ENCODE measurements around the gene TMEM272.

DNA sequence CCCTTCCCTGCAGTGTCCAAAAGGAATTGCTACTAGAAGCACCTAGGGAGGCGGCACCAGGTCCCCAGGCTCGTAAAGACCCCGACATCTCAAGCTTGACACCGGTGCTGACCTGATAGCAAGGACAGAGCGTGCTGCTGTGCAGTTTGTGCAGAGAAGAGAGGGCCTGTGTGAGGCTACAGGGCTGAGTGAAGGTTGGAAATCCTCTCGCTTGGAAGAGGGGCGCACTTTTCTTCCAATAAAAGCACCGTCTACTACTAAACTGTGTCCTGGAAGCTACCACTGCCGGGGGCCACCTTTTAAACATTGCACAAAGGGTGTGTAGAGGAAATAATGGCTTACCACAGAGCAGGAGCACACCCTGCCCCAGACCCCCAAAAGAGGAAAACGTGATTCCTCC is 11.0 kb downstream of the TMEM272 start:
- TF ChIP-seq, protein P1, sequence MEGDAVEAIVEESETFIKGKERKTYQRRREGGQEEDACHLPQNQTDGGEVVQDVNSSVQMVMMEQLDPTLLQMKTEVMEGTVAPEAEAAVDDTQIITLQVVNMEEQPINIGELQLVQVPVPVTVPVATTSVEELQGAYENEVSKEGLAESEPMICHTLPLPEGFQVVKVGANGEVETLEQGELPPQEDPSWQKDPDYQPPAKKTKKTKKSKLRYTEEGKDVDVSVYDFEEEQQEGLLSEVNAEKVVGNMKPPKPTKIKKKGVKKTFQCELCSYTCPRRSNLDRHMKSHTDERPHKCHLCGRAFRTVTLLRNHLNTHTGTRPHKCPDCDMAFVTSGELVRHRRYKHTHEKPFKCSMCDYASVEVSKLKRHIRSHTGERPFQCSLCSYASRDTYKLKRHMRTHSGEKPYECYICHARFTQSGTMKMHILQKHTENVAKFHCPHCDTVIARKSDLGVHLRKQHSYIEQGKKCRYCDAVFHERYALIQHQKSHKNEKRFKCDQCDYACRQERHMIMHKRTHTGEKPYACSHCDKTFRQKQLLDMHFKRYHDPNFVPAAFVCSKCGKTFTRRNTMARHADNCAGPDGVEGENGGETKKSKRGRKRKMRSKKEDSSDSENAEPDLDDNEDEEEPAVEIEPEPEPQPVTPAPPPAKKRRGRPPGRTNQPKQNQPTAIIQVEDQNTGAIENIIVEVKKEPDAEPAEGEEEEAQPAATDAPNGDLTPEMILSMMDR (IDR thresholded peaks at IDR 0.05) = no peak
- no peak for TF ChIP-seq POLR2AphosphoS5 (IDR thresholded peaks at IDR 0.05; ENCODE audit: low read depth, low read length)

Measured in Panc1 (cell line).